Upper lobe of right lung (tissue), 1 donor: Measurements from ENCODE around the gene LCE2A. TPM values are rescaled to one million over a fixed set of nuclear protein-coding genes. Genes with fewer than 3 reads are reported as not detected.

Experiments used
- ATAC-seq: fragments of 200-7000 bp; cut with Tn5 transposase; one replicate; pipeline ENCODE4 v1.9.1; 2020; ENCODE audit warnings: mild to moderate bottlenecking, moderate library complexity
- DNase-seq: peaks from one replicate; pipeline ENCODE4 v3.0.0-alpha.2; 2020
- H3K27ac ChIP-seq: fragments of 200-600 bp; one replicate; pipeline ENCODE4 v1.8.0; 2022
- H3K27me3 ChIP-seq: fragments of 200-600 bp; one replicate; pipeline ENCODE4 v1.8.0; 2022; ENCODE audit warnings: mild to moderate bottlenecking
- H3K36me3 ChIP-seq: fragments of 200-600 bp; one replicate; pipeline ENCODE4 v1.8.0; 2022
- H3K4me1 ChIP-seq: fragments of 200-600 bp; one replicate; pipeline ENCODE4 v1.8.0; 2022
- H3K4me3 ChIP-seq: fragments of 200-600 bp; one replicate; pipeline ENCODE4 v1.8.0; 2022; ENCODE audit warnings: mild to moderate bottlenecking
- H3K9me3 ChIP-seq: fragments of 200-600 bp; one replicate; pipeline ENCODE4 v1.8.0; 2022
- intact Hi-C: fragments of 100-400 bp; cut with DNase I; formaldehyde crosslinking; loops from one replicate; pipeline ENCODE4 v1.11.0; 2022
- total RNA-seq: library from RNA; stranded (reverse); fragmentation: NEBNext Ultra II Directional; extraction: Animal tissue kit (Norgen Biotek cat#: 25700); gene quantifications from one replicate; pipeline ENCODE4 v1.2.1, GENCODE V29; 2021
- TF ChIP-seq, protein P1 (sequence below): fragments of 200-600 bp; IDR thresholded peaks from one replicate; pipeline ENCODE4 v1.8.0; 2022; ENCODE audit warnings: antibody characterized with exemption
- donor health status: DM: no; HTN: yes; CAD: no; lungs with severe emphysema.

The LCE2A gene
- total RNA-seq, 1 donor from 2014 or later, result not detected

DNA sequence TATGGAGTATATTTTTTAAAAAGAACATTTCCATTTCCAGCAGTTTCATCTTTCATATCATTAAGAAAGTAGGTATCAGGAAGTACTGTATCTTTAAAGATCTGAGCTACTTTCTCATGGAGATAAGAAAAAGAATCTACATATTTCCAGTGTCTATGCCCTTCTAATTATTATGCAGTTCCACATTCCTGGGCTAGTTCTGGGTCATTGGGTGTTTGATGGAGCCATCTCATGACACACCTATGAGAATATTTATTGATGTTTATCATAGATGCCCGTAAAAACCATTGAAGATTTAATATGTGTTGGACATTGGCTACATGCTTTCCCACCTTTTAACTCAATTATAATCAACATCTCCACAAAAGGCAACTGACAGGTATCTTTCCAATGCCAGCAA lies 30.8 kb downstream of the LCE2A start:
- Histone ChIP-seq H3K27ac (no peak overlapping the region), H3K4me3 (no peak overlapping the region), H3K36me3 (no peaks in the 10 kb centered on the region), H3K4me1 (no peaks in the 10 kb centered on the region), H3K27me3 (no peaks in the 10 kb centered on the region), H3K9me3 (no peaks in the 10 kb centered on the region)
- TF ChIP-seq, protein P1, sequence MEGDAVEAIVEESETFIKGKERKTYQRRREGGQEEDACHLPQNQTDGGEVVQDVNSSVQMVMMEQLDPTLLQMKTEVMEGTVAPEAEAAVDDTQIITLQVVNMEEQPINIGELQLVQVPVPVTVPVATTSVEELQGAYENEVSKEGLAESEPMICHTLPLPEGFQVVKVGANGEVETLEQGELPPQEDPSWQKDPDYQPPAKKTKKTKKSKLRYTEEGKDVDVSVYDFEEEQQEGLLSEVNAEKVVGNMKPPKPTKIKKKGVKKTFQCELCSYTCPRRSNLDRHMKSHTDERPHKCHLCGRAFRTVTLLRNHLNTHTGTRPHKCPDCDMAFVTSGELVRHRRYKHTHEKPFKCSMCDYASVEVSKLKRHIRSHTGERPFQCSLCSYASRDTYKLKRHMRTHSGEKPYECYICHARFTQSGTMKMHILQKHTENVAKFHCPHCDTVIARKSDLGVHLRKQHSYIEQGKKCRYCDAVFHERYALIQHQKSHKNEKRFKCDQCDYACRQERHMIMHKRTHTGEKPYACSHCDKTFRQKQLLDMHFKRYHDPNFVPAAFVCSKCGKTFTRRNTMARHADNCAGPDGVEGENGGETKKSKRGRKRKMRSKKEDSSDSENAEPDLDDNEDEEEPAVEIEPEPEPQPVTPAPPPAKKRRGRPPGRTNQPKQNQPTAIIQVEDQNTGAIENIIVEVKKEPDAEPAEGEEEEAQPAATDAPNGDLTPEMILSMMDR, result no peak
- DNase-seq (no peak), ATAC-seq (no peak)
- intact Hi-C loops, result no loop called here

DNA sequence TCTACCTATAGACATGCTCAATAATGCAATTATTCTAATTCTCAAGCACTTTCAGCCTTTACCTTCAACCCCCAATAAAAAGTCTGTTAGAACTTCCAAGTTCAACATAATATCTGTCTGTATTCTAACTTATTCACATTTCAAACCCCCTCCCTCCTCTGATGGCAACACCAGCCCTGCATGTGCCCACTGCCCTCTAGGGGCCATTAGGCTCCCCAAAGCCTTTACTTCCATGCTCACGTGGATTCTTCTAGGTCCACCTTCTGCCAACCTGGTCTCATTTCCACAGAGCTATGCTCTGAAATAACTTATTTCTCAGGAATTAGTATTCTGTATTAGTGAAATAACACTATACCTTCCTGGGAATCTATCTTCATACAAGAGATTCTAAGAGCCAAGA lies 37.5 kb downstream of the LCE2A start:
- no peak for DNase-seq
- Histone ChIP-seq H3K36me3 (no peaks in the 10 kb centered on the region), H3K4me3 (no peak overlapping the region), H3K27me3 (no peaks in the 10 kb centered on the region), H3K27ac (no peak overlapping the region), H3K9me3 (no peaks in the 10 kb centered on the region), H3K4me1 (no peaks in the 10 kb centered on the region)
- intact Hi-C loops, result no loop called here
- TF ChIP-seq, protein P1, result no peak
- ATAC-seq, result no peak

DNA sequence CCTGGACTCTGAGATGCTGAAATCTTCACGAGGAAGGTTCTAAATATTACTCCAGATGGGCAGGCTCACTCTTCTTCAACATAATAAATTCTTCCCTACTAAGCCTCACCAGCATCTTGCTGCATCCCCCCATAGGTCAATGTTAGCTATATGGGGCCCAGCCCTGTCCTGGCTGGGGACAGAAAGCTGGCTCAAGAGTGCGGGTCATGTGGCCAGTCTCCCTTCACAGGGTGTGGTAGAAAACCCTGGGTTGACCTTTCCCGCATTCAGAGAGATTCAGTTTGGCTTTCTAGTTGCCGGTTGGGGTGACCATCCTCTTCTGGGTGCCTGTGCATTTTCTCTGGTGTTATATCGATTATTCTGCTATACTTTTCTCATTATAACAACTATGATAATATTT lies 39.9 kb downstream of the LCE2A start:
- H3K27me3 ChIP-seq, result no peaks in the 10 kb centered on the region
- H3K27ac ChIP-seq, result no peak overlapping the region
- intact Hi-C loops, result no loop called here
- no peaks in the 10 kb centered on the region for H3K9me3 ChIP-seq
- no peak for ATAC-seq
- H3K36me3 ChIP-seq, result no peaks in the 10 kb centered on the region
- H3K4me3 ChIP-seq, result no peak overlapping the region
- no peaks in the 10 kb centered on the region for H3K4me1 ChIP-seq
- DNase-seq, result no peak
- TF ChIP-seq, protein P1, result no peak

DNA sequence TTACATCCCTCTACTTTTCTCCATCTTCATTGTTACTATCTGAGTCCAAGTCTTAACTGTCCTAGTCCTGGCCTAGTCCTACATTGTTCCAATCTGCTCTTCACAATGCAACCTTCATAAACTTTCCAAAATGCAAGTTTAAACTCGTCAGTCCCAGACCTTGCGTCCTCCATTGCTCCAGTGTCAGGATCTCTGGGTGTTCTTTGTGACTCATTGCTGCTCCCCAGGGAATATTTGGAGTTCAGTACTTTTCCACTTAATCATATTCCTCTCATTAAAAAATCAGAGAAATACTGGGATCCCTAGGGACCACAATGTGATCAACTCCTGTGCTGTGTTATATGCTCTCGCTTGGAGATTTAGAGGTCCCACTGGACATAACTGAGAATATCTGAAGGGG lies 41.7 kb downstream of the LCE2A start:
- TF ChIP-seq, protein P1, result no peak
- intact Hi-C loops, result no loop called here

DNA sequence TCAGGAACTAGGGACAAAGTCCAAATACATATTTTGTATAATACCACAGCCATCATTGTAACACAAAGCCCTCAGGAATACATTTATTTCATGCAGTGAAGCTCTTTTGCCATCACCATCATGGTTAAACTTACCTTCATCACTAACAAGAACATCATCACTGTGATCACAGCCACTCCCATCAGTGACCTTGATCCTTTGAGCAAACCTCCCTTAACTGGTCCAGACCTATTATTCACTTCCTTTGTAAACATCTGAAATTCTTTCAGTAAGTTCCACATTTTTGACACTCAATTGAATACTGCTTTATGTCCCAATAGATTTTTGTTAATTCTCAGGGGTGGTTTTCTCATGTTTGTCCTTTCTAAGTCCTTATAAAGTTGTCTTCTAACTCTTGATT lies 43.5 kb downstream of the LCE2A start:
- no peaks in the 10 kb centered on the region for H3K4me1 ChIP-seq
- H3K27me3 ChIP-seq, result no peaks in the 10 kb centered on the region
- no peaks in the 10 kb centered on the region for H3K36me3 ChIP-seq
- intact Hi-C loops, result no loop called here
- no peak overlapping the region for H3K27ac ChIP-seq
- no peak for ATAC-seq
- no peak for DNase-seq
- H3K9me3 ChIP-seq, result no peaks in the 10 kb centered on the region
- H3K4me3 ChIP-seq, result no peak overlapping the region
- TF ChIP-seq, protein P1, result no peak

More for the DNA sequence above, 41.7 kb downstream of the LCE2A start:
- Histone ChIP-seq H3K27me3 (no peaks in the 10 kb centered on the region), H3K36me3 (no peaks in the 10 kb centered on the region), H3K9me3 (no peaks in the 10 kb centered on the region), H3K4me3 (no peak overlapping the region), H3K4me1 (no peaks in the 10 kb centered on the region), H3K27ac (no peak overlapping the region)
- ATAC-seq (no peak), DNase-seq (no peak)
